Eye (tissue), 1 donor: ENCODE results near the gene TTLL9.
"Not testable (repeated sequence)": the region's sequence is repeated elsewhere in the genome, so short reads cannot be mapped to it uniquely, and the experiment has no call there.

Experiments used
- DNase-seq: peaks from one replicate; pipeline ENCODE4 v3.0.0-alpha.2; 2015

Gene TTLL9

DNA sequence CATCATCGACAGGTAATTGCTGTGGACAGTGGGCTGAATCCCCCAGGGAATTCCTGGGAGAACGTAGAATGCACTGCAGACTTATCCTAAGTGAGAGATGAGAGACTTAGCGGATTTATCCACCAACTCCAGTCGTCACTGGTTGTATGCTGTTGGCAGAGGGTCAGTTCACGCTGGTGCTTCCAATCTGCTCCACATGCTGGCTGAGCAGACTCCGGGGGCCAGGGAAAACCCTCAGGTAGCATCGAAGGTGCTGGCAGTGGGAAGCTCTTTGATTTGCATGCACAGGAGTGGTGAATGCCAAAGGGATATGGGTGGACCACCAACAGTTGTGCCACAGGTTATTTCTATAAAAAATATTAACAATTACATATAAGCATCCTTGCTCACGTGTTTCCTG is 20.2 kb downstream of the TTLL9 start:
- no peak for DNase-seq

GRCh38 chr20:31894980-31895675 is 24.7 kb downstream of the TTLL9 start:
- no peak for DNase-seq

- DNase-seq, result no peak
Observed at GRCh38 chr20:31896049-31896448, 25.6 kb downstream of the TTLL9 start.

DNA sequence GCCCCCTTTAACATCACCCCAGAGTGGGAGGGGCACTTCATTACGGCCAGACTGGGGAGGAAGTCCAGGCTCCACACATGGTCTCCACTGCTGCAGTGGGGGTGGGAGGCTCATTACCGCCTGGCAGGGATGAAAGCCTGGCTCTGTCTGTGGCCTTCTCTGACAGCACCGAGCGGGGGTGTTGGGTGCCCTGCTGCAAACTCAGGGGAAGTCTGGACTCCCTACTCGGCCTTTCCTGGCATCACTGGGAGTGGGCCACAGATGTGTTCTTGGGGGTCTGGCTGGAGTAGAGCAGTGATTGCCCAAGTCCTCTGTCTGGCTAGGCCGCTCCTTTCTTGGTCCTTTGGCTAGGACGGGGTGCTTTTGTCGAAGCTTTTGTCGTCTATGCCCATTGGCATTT is 27.1 kb downstream of the TTLL9 start:
- DNase-seq, result no peak

DNA sequence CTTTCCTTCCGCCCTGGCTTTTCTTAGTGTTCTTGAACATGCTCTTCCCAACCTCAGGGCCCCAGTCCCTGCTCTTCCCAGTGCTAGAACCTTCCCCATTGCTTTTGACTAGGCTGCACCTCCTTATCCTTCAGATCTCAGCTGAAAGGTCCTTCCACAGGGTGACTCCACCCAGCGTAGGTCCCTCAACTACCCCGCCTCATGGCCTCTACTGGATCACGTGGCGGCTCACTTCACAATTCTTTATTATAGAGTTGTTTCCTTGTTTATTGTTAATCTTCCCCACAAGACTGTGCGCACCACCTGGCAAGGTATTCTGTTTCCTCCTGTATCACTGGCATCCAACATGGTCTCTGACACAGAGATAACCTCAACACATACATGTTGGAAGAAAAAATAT is 31.2 kb downstream of the TTLL9 start:
- no peak for DNase-seq

- DNase-seq, result no peak
Observed at GRCh38 chr20:31903627-31904386, 33.4 kb downstream of the TTLL9 start.

- no peak for DNase-seq
Observed at GRCh38 chr20:31906001-31906400, 35.6 kb downstream of the TTLL9 start.

DNA sequence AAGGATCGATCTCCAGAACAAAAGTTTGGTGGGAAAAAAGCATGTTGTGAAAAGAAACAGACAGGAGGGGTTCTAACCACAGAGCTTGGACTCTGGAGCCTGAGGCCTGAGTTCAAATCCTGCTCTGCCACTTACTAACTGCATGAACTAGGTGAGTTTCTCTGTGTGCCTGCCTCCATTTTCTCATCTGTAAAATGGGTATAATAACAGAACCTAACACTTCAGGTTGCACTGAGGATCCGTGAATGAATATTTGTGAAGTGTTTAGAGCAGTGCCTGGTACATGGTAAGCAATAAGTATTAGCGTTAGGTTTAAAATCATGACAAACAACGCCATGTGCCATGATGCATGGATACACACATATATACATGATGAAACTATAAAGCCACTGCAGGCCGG is 36.6 kb downstream of the TTLL9 start:
- no peak for DNase-seq

DNA sequence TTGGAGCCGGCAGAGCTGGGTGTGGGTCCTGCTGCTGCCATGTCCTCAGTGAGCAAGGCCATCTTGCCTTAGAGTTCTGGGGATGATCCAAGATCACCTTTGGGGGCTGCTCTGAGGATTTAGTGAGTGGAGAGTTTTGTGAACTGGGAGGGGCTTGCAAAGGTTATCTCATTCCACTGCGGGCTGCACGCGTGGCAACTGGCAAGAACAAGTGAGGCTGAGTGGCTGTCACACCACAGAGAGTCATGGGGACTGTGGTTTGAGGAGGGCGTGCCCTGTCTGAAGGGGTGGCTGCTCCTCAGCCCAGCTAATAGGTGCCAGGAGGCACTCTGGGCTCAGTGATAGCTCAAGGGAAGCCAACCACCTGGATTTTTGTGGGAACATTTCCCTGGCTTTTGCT is 37.6 kb downstream of the TTLL9 start:
- DNase-seq, result no peak

DNA sequence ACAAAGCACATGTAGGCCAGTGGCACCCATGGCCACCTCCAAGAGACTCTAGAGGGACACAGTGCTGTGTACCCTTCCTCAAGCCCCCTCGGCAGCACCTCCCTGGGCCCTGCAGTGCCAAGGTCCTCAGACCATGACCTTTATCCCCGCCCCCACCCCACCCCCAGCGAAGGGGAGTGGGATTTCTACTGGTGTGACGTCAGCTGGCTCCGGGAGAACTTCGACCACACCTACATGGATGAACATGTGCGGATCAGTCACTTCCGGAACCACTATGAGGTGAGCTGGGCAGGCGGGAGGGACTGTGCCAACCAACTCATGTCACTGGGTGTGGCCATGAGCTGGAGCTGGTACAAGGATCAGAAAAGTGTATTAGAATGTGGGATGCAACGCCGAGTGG is 38.0 kb downstream of the TTLL9 start:
- DNase-seq, result no peak

DNA sequence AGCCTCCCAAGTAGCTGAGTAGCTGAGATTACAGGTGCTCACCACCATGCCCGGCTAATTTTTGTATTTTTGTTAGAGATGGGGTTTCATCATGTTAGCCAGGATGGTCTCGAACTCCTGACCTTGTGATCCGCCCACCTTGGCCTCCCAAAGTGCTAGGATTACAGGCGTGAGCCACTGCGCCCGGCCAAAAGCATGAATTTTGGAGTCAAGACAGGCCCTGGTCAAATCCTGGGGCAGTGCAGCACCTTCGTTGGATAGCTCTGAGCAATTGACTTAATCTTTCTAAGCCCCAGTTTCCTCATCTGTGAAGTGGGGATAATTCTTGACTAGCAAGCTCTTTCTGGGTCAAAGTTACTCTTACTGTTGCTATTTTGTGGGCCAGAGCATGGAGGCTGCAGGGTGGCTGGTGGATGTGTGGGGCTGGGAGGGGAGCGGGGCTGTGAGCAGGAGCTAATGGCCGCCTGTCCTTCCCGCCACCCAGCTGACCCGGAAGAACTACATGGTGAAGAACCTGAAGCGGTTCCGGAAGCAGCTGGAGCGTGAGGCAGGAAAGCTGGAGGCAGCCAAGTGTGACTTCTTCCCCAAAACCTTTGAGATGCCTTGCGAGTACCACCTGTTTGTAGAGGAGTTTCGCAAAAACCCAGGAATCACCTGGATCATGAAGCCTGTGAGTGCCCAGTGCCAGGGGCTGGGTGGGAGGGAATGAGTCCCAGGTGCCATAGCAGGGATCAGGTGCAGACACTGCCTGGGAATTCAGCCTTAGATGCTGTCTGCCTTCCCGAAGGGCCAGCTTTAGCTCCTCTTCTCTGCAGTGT is 39.0 kb downstream of the TTLL9 start:
- no peak for DNase-seq

DNA sequence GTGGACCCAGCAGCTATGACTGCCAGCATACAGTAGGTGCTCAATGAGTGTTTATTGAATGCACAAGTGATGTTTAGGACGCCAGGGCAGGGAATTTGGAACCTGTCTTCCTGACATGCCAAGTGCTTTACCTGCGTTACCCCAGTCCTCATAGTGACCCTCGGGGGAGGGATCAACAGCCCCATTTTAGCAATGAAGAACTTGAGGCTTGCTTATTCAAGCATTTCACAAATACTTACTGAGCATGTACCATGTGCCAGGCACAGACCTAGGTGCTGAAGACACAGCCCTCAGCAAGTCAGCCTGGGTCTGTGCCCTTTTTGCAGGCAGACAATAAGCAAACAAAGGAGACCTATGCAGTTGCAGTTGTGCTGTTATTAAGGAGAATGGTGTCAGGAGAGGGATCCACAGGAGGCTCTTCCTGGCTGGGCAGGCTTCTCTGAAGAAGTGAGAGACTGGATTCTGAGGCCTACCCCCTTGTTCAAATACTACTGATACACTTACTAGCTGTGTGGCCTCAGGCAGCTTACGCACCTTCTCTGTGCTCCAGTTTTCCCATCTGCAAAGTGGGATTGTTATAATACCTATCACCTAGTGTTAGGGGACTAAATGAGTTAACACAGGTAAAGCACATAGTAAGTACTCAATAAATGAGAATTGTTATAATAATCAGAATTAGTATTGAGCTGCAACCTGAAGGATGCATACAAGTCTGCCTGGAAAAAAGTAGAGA is 39.8 kb downstream of the TTLL9 start:
- DNase-seq, result no peak

DNA sequence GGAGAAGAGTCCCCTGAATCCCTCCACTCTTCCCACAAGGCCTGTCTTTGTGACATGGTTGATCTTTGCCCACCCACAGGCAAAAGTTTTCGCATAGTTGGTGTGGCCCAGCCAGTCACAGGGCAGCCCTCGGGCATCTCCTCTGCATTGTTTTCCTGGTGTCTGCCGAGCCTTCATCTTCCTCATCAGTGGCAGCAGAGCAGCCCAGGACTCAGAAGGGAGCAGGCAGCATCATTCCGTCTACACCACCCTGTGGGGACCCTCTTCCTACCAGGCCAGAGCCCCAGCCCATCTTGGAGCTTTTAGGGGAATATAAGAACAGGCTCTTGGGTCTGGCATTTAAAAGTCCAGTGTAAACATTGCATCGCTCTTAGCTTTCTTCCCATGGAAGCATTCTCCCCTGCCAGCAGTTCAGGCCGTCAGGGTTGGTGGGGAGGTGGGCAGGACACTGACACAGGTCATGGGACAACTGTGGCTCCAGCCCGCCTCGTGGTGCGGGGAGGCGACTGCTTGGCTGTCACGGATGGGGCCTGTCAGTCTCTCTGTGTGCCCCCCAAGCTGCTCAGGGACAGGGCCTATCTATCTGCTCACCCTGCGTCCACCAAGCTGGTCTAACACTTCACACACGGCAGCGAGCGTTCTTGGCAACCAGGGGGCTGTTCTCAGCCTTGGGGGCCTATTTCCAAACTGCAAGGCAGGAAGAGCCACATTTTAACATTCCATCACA is 43.2 kb downstream of the TTLL9 start:
- DNase-seq, result no peak

DNA sequence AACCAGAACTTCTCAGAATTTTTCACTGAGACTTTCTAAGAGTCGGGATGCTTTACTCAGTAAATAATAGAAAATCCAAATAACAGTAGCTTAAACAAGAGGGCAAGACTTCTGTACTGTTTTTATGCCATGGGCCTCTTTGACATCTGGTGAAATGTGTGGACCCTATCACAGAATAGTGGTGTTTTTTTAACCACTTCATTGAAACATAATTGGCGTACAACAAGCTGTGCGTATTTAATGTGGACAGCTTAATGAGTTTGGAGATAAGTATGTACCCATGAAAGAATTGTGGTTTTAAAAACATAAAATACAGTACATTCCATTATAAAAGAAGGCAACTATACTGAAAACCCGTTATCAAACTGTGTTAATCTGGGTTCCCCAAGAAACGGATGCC is 43.7 kb downstream of the TTLL9 start:
- no peak for DNase-seq

DNA sequence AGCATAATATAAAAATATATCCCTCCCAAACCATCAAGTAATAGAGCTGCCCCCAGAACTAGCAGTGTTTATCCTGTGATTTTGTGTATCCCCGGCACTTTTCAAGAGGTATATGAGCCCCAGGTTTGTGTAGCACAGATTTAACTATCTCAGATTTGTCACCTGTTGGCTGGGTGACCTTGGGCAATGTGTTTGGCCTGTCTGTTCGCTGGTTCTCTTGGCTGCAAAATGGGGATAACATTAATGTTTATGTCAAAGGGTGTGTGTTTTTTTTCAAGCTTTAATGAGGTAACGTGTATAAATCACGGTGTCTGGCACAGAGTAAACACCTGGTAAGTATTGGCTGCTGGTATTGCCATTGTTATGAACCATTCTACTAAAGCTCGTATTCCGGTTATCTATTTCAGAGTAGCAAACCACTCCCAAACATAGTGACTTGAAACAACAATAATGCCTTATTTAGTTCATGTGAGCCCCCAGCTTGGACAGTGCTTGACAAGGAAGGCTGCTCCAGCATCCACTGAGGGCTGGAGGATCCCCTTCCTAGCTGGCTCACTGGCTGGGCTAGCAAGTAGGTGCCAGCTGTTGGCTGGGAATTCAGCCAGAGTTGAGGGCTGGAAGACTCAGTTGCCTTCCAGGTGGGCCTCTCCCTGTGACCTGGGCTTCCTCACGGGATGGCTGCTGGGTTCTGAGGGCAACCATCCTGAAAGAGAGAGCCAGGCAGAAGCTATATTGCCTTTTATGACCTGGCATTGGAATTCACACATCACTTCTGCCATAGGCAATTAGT is 45.3 kb downstream of the TTLL9 start:
- DNase-seq, result no peak

DNA sequence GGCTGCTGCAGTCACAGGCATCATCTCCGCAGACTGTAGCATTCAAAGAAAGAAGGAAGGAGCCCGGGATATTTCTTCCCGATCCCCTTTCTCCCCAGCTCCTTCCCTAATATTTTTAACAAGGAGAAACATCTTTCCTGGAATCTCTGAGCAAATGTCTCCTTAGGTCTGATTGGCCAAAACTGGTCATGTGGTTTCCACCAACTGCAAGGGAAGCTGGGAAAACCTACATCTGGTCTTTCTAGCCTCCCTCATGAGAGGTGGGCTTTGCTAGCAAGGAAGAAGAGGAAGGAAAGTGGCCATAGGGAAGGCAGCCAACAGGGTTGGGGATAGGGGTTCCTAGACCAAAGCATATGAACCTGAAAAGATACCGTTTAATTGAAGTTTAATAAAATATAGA is 46.3 kb downstream of the TTLL9 start:
- no peak for DNase-seq

GRCh38 chr20:31917962-31918412 is 47.6 kb downstream of the TTLL9 start:
- not testable (repeated sequence) for DNase-seq

- no peak for DNase-seq
Observed at GRCh38 chr20:31918466-31919105, 48.2 kb downstream of the TTLL9 start.

DNA sequence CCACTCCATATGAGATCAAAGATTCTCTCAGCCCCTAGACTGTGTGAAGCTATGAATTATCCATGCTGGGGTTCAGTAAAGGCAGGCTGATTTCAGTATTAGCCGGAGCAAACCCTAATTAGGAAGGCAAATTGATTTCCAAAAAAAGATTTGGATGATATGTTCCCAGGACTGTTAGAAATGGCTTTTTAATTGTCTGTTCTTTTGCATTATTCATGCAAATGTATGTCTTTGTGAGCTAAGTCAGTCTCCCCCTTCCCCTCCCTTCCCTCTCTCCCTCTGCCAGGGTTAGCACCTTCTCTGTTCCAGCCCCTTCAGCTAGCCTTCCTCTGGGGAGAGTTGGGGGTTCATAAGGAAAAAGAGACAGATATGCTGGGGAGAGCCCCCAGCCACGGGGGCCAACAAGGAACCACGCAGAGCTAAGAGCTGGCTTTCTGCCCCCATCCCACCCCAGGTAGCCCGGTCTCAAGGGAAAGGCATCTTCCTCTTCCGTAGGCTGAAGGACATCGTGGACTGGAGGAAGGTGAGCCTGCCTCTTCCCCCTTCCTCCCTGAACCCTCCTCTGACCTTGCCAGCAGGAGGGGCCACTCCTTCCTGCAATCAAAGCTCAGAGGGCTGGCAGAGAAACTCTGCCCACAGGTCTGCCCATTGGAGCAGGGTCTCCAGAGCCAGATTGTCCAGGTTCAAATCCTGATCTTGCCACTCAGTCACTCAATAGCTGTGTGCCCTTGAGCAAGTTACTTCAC is 49.1 kb downstream of the TTLL9 start:
- DNase-seq, result no peak

- no peak for DNase-seq
Observed at GRCh38 chr20:31920275-31920855, 49.9 kb downstream of the TTLL9 start.
